Stimulated activated CD8-positive, alpha-beta memory T cell treated with anti-CD3 and anti-CD28 coated beads, Interleukin-2, amount 100 ng/mL, for 48 hours (primary cell): Measurements from ENCODE around the gene SOST.
"Not testable (repeated sequence)": the region's sequence is repeated elsewhere in the genome, so short reads cannot be mapped to it uniquely, and the experiment has no call there.

Source experiments
- DNase-seq, 2 donors: peaks; one replicate each; pipeline ENCODE4 v3.0.0-alpha.2; 2020; ENCODE audit warnings: low read depth in 2 of 2

SOST gene

DNA sequence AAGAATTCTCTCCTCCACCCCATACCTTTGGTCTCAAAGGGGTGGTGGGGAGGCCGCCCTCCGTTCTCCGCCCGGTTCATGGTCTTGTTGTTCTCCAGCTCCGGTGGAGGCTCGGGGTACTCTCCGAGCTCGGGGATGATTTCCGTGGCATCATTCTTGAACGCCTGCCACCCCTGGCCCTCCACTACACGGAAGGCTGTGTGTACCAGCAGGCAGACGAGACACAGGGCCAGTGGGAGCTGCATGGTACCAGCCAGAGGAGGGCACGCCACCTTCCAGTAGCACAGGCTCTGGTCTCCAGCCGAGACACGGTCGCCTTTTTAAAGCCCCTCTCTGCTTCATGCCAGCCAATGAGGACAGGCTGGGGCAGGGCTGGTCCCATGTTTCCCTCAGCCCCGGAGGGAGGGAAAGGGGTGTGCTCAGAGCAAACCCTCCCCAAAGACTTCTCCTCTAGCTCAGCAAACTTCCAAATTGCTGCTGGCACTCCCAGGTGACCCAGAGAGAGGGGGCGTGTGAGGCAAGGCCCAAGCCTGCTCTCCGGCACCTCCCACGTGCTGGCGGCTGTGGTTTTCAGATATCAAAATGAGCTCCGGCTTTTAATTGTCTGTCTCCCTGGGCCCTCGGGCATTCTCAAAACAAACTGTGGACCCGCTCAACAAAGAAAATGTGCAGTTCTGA, at the start of gene SOST:
Gene SOST (minus strand): TSS at position 295 of the 678 bp plus-strand sequence. CDS start 50 bp downstream, at position 245.
- DNase-seq = no peak

DNA sequence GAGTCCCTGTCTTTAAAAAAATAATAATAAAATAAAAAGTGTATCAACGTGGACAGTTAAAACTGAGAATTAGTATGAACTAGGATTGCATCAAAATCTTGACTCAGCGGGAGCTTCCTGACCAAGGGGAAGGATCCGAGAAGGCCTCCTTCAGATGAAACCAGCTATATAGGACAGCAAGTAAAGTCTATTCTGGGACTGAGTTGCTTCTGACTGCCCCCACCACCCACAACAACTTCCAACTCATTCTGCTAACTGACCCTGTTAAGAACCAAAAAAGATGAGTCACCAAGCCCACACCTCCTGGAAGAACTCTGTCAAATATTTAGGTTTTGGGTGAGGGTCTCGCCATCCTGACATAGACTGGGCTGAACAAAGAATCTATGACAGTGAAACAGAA, 49.5 kb upstream of the SOST start:
- DNase-seq = no peak

DNA sequence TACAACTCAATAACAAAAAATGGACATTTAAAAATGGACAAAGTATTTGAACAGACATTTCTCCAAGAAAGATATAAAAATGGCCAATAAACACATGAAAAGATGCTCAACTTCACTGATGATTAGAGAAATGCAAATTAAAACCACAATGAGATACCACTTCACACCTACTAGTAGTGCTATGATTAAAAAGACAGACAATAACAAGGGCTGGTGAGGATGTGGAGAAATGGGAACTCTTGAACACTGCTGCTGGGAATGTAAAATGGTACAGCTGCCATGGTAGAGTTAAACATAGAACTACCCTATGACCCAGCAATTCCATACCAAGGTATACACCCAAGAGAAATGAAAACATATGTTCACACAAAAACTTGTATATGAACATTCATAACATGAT, 46.5 kb upstream of the SOST start:
- DNase-seq = no peak

DNA sequence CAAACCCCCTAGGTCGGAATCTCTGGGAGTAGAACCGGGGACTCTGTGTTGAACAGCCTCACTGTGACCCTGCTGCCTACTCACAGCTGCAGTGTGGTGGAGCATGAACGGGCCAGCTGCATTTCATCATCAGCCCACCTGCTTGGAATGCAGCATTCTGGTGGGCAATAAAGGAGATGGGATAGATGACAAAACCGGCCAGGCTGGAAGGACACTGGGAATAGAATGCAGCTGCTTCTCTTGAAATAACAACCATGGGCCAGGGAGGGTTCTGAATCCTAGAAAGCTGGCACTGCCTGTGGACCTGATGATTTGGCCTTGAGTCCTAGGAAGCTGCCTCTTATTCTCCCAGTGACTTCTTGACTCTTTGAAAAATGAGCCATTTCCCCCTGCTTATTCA, 45.2 kb upstream of the SOST start:
- no peak for DNase-seq

DNA sequence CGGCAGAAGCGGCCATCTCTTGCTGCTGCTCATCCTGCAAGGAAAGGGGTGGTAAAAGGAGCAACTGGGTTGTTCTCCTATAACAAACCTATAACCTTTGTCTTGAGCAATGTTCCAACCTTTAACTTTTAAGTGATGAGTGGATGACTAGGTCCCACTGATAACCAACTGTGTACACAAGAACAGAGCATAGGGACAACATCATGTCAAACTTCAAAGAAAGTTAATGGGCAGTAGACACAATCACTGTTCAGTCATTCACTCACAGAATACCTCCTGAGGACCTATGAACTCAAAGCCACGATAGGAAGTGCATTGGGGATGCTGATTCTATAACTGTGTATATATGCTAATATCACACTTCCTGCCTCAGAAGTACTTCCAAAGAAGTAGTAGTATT, 43.3 kb upstream of the SOST start:
- DNase-seq = no peak

DNA sequence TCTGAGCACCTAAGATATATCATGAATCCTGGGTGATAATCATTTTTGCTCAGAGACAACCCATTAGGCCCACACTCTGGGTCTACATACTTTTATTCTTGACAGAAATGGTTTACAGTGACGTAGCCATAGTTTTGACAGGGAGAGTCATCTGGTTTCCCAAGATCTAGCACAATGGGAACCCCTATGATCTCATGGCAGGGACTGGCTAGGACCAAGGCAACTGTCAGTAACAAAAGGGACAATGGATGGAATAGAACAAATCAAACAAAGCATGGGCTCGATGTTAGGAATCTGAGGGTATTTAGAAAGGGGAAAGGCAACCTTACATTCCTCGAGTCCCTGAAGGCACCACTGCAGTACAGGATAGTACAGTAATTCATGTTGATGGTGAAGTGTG, 42.1 kb upstream of the SOST start:
- DNase-seq = no peak

DNA sequence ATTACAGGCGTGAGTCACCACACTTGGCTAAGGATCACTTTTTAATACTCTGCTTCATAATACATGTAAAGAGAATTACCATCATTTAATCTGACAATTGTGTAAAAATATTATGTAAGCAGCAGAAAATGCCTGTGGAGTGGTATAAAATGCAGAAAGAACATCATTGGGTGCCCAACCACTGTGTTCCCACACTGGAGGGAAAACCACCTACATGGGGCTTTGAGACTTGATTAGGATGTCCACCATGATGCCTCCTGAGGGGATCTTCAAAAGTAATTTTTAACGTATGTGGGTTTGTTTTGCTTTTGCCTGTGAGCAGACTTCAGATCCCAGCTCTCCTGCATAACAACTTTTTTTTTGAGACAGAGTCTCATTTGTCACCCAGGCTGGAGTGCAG, 40.5 kb upstream of the SOST start:
- DNase-seq = no peak

DNA sequence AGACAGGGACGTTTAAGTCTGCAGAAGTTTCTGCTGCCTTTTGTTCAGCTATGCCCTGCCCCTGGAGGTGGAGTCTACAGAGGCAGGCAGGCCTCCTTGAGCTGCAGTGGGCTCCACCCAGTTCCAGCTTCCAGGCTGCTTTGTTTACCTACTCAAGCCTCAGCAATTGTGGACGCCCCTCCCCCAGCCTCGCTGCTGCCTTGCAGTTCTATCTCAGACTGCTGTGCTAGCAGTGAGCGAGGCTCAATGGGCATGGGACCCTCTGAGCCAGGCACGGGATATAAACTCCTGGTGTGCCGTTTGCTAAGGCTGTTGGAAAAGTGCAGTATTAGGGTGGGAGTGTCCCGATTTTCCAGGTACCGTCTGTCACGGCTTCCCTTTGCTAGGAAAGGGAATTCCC, 39.4 kb upstream of the SOST start:
- DNase-seq = not testable (repeated sequence)

DNA sequence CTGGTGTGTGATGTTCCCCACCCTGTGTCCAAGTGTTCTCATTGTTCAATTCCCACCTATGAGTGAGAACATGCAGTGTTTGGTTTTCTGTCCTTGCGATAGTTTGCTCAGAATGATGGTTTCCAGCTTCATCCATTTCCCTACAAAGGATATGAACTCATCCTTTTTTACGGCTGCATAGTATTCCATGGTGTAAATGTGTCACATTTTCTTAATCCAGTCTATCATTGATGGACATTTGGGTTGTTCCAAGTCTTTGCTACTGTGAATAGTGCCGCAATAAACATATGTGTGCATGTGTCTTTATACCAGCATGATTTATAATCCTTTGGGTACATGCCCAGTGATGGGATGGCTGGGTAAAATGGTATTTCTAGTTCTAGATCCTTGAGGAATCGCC, 34.1 kb upstream of the SOST start:
- DNase-seq = not testable (repeated sequence)

DNA sequence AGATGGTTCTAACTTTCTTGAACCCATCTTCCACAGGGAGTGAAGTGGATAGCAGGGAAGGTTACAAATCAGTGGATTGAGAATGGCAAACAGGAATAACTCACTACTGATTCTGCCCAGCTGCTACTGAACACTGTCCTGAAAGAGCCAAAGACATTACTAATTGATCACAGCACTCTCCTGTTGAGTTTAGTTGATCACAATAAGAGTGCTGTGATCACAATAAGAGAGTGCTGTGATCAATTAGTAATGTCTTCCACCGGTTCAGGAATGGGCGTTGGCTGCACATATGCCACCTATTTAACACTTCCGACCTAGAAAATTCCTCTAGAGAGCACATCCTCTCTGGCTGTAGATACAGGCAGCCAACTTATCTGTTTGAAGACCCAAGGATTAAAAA, 33.0 kb upstream of the SOST start:
- no peak for DNase-seq

DNA sequence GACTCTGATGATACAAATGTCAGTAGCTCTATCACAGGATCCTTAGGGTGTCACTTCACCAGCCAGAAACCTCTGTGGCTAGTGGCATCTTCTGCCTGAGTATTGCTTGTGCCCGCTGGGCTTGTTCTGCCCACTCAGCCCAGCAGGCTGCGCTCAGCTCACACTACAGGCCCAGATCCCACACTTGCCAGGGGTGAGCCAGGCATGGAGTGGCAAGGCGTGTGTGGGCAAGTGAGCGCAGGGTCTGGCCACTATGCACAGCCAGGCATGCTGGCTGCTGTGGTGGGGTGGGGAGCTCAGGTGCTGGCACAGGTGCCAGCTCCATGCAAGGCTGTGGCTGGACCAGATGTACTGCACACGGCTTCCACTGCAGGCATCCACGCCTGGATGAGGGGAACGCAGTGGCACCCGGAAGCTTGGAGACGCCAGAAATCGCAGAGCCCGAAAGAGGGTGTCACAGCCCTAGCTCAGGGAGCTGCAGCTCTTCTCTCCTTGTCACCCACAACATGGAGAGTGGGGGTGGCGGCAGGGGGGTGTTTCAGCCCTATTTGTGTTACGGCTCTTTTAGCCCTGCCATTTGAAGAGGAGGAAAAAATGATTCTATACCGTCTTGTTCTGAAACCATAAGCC, 31.8 kb upstream of the SOST start:
- DNase-seq = no peak

DNA sequence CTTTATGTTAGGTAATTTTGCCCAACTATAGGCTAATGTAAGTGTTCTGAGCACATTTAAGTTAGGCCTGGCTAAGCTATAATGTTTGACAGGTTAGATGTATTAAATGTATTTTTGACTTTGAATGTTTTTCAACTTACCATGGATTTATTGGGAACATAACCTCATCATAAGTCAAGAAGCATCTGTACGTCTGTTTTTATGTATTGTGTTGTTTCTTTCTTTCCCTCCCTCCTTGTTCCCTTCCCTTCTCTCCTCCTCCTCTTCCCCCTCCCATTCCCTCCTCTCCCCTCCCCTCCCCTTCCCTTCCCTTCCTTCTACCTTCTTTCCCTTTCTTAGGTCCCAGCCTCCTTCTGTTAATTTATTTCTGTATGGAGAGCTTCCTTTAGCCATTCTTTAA, 30.9 kb upstream of the SOST start:
- DNase-seq = no peak

DNA sequence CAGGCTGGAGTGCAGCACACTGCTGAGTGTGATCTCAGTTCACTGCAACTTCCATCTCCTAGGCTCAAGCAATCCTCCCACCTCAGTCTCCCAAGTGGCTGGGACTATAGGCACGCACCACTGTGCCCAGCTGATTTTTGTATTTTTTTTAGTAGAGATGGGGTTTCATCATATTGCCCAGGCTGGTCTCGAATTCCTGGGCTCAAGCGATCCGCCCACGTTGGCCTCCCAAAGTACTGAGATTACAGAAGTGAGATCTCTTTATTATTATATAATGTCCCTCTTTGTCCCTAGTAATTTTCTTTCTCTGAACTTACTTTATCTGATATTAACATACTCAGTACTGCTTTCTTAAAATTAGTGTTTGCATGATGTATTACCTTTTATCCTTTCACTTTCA, 29.9 kb upstream of the SOST start:
- no peak for DNase-seq

DNA sequence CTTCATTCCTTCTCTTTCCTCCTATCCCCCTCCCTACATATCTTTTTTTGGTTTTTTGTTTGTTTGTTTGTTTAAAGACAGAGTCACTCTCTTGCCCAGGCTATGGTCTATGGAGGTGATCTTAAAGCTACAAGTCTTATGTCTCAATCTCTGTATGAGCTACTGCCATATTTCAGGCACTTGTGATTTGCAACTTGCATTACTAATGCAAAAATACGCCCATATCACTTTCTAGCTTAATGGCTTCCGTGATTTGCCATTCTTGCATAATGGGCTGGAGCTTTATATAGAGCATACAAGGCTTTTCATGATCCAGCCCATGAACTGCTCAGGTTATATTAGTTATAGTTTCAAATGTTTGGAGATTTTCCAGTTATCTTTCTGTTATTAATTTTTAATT, 29.1 kb upstream of the SOST start:
- no peak for DNase-seq

DNA sequence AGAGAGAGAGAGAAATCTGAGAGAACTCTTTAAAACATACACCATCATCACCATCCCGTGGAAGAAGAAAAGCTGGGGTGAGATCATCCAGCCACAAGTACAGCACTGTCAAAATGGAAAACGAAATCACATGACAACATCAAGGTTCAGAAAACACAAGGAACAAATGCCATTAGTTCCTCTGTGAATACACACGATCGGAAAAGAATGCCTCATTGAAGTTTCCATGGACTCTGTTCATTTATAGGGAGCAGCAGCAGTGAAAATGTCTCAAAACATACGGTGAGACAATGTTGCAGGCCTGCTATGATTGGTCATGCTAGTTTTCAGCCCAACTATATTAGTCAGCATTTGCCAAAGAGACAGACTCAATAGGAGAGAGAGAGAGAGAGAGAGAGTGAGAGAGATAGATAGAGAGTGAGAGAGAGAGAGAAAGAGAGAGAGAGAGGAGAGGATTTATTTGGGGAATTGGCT, 26.1 kb upstream of the SOST start:
- no peak for DNase-seq

DNA sequence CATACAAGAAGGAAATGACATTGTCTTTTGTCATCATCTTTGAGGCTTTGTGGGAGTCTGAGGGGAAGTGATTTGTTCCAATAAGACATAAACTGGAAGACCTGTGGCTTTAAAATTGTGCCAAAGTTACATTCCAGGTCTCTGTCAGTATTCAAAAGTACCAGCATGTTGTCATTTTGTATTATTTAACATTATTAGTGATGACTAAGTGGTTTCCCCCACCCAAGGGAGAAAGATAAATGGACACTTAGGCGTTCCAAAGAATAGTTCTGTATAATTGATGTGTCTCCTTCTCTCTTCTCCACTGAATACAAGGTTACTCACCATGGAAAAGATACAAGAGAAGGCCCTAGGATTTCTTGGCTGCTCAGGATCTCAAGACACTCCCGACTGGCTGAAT, 25.5 kb upstream of the SOST start:
- no peak for DNase-seq

DNA sequence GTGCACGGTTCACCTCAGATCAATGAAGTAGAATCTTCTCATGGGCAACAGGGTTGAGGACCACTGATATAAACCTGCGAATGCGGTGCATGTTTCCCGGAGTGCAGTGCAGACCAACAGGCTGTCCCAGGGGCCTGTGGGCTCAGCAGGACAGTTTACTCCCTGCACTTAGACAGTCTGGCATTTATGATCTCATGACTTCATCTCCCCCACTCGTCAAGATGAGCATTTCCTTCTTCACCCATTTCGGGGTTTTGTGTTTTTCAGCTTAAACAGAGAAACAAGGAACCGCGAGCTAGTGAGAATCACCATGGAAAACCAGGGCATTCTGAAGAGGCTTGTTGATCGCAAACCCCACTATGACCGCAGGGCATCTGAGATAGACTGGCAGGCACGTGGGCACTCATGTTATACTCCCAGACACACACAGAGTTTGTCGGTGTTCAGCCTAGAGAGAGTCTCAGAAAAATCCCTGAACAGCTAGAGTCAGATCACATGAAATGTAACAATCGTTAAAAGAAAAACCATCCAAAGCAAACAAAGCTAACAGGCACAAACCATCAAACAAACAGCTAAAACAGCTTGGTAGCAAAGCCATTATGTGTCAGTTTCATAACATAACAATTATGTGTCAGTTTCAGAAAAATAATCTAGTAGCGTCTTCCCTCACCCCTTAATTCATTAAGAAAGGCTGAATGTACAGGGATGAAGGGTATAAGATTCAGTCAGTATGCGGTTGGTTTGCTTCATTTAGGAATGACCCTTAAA, 24.5 kb upstream of the SOST start:
- no peak for DNase-seq

DNA sequence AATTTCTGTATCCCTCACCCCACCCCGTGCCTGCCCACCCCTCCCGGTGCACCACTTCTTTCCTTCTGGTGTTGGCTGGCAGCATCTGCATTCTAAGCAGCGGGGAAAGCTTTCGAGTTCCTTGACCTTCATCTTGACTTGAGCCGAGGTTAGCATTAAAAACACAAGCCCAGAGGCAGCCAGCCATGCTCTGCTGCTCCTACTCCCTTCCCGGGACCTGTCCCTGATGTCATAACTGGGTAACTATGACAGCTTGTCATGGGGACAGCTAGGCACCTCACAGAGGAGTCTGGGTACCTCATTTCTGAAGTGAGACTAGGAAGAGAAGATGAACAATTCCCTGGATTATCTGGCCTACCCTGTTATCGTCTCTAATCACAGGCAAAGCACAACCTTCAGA, 21.5 kb upstream of the SOST start, which contains the start of gene CFAP97D1:
Gene CFAP97D1 (plus strand): TSS at position 301 of the 400 bp plus-strand sequence. CDS start 28 bp downstream, at position 329.
- DNase-seq = no peak

DNA sequence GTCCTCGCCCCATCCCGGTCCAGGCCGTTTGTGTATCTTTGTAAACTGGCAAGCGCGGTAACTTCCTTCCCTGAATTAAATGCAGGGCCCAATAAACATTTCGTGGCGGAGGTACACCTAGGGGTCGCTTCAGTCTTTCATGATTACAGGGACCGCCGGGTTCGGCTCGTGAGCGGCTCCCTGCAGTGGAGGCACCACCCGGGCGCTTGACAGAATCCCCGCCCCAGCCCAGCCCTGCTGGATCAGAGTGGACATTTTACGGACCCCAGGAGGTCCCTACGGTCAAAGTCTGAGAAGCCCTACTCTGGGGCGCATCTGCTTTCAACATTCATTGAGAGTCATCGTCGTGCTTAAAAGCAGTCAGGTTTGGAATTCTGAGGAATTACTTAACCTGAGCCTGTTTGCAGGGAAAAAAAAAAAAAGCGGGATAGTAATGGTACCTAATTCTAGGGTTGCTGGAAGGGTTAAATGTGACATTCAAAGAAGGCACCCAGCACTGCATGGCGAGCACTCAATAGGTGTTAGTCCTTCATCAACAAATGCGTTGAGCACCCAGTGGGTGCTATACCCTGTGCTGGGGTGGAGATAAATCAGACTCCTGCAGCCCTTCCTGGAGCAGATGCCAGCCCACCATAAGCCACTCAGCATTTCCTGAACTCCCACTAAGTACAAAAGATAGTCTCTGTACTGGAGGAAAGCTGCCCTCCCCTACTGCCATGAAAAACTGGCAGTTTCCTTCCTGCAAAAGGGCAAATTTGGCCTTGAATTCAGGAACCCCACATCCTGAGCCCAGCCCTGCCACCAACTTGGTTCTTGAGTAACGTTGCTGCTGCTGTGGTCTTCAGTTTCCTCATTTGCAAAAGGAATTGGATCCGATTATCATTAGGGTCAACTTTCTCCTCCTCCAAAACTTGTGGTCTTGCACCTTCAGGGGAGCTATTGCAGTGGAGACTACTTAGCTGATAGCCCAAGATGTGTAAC, 20.8 kb upstream of the SOST start:
- no peak for DNase-seq

DNA sequence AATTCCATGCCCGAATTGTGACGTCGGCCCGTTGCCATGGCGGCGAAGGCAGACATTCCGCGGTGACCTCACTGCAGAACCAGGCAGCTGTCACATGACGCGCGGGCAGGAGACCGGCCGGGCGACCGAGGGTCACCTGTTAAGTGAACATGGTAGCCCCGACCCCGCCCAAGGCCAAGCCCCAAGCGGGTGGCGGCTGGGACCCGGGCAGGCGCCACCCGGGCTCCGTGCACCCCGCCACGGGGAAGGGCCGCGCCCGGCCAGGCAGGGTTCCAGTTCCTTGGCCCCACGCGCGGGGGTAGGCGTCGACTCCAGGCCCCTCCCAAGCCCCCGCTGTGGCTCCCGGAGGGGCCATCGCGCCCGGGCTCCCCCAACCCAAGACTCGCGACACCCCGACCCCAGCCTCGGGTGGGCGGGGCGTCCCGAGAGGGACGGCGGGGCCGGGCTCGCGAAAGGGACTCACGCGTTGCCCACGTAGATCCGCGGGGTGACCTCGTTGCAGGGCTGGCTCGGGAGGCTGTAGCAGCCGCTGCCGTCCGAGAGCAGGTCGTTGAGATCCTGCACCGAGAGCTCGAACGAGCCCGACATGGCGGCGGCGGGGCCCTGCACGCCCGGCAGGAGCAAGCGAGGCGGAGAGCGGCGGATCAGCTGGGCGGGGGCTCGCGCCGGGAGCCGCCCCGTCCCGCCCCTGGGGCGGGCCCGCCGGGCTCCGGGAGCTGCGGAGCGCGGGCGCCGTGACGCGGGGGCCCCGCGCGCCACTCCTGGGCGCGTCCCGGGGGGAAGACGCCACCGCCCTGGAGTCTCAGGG, 19.9 kb upstream of the SOST start, which contains the start of gene DUSP3:
Gene DUSP3 (minus strand): TSS at position 641 of the 808 bp plus-strand sequence. CDS start 53 bp downstream, at position 588.
- peak; percentile 44 to 55 for DNase-seq
